Tongue (tissue), 2 donors: ENCODE data around the gene TECPR1. TPM values are rescaled to one million over a fixed set of nuclear protein-coding genes. Genes with fewer than 3 reads are reported as not detected.
"Not testable (repeated sequence)": the region's sequence is repeated elsewhere in the genome, so short reads cannot be mapped to it uniquely, and the experiment has no call there.

Source experiments
- DNase-seq: peaks from one replicate; pipeline ENCODE4 v3.0.0-alpha.2; 2015
- total RNA-seq: library from RNA; depleted of rRNA; stranded (reverse); fragments of >200 nt; gene quantifications from one replicate; pipeline ENCODE4 v1.2.3, GENCODE V29; 2014

Gene TECPR1
- total RNA-seq, 1 donor from 2014 or later, result 42.3 TPM

GRCh38 chr7:98224701-98225181 is 27.3 kb downstream of the TECPR1 start:
- DNase-seq, result no peak

- DNase-seq, result no peak
These were observed 27.9 kb downstream of the TECPR1 start for GRCh38 chr7:98223898-98224700.

GRCh38 chr7:98223351-98223897 is 28.6 kb downstream of the TECPR1 start:
- no peak for DNase-seq

- DNase-seq, result no peak
These were observed 29.4 kb downstream of the TECPR1 start for GRCh38 chr7:98222533-98223195.

GRCh38 chr7:98221611-98222532 is 30.2 kb downstream of the TECPR1 start:
- DNase-seq, result no peak

GRCh38 chr7:98219382-98219781 is 32.6 kb downstream of the TECPR1 start:
- not testable (repeated sequence) for DNase-seq

GRCh38 chr7:98217623-98218582 is 34.1 kb downstream of the TECPR1 start:
- no peak for DNase-seq

GRCh38 chr7:98216941-98217622 is 35.0 kb downstream of the TECPR1 start:
- DNase-seq, result no peak

GRCh38 chr7:98215561-98216495 is 36.2 kb downstream of the TECPR1 start:
- DNase-seq, result no peak

GRCh38 chr7:98214811-98215321 is 37.2 kb downstream of the TECPR1 start:
- DNase-seq, result no peak

- no peak for DNase-seq
These were observed 37.9 kb downstream of the TECPR1 start for GRCh38 chr7:98213888-98214810.

- no peak for DNase-seq
These were observed 38.6 kb downstream of the TECPR1 start for GRCh38 chr7:98213296-98213887.

GRCh38 chr7:98212532-98213041 is 39.4 kb downstream of the TECPR1 start:
- no peak for DNase-seq

GRCh38 chr7:98211676-98212531 is 40.1 kb downstream of the TECPR1 start:
- DNase-seq, result no peak

- DNase-seq, result peak; percentile 21
These were observed 40.8 kb downstream of the TECPR1 start, which contains the start of gene BHLHA15 for GRCh38 chr7:98211221-98211675. TSS of gene BHLHA15 (plus strand) at chr7:98211439. CDS start at chr7:98212310, 871 bp downstream.
